HG03103 (cell line): ENCODE data around the gene SETD5.

Source experiments
- ATAC-seq: cut with Tn5 transposase; IDR thresholded peaks from one replicate; pipeline ENCODE4 v1.9.1; 2021; ENCODE audit warnings: low read depth; ENCODE audit not compliant: unreplicated experiment

SETD5 gene

GRCh38 chr3:9409981-9410854 lies 12.8 kb downstream of the SETD5 start:
- no peak for ATAC-seq

- no peak for ATAC-seq
Observed at GRCh38 chr3:9411302-9411701, 13.9 kb downstream of the SETD5 start.

- ATAC-seq: no peak
Observed at GRCh38 chr3:9412293-9412692, 14.9 kb downstream of the SETD5 start.

GRCh38 chr3:9414826-9415225 lies 17.4 kb downstream of the SETD5 start:
- no peak for ATAC-seq

- no peak for ATAC-seq
Observed at GRCh38 chr3:9415485-9416138, 18.2 kb downstream of the SETD5 start.

GRCh38 chr3:9416139-9416780 lies 18.8 kb downstream of the SETD5 start:
- no peak for ATAC-seq

GRCh38 chr3:9420850-9421549 lies 23.6 kb downstream of the SETD5 start:
- ATAC-seq: no peak

- no peak for ATAC-seq
Observed at GRCh38 chr3:9422712-9423424, 25.5 kb downstream of the SETD5 start.

GRCh38 chr3:9428411-9428810 lies 31.0 kb downstream of the SETD5 start:
- no peak for ATAC-seq

- ATAC-seq: no peak
Observed at GRCh38 chr3:9430733-9431132, 33.3 kb downstream of the SETD5 start.

- no peak for ATAC-seq
Observed at GRCh38 chr3:9433627-9434521, 36.5 kb downstream of the SETD5 start.

GRCh38 chr3:9435316-9435715 lies 37.9 kb downstream of the SETD5 start:
- ATAC-seq: no peak

- no peak for ATAC-seq
Observed at GRCh38 chr3:9439331-9439730, 41.9 kb downstream of the SETD5 start.

- no peak for ATAC-seq
Observed at GRCh38 chr3:9441501-9442221, 44.2 kb downstream of the SETD5 start.

- ATAC-seq: no peak
Observed at GRCh38 chr3:9448071-9448470, 50.7 kb downstream of the SETD5 start.

- ATAC-seq: no peak
Observed at GRCh38 chr3:9448643-9449042, 51.2 kb downstream of the SETD5 start.

- ATAC-seq: no peak
Observed at GRCh38 chr3:9450126-9450525, 52.7 kb downstream of the SETD5 start.

- ATAC-seq: no peak
Observed at GRCh38 chr3:9450991-9451390, 53.6 kb downstream of the SETD5 start.

GRCh38 chr3:9452417-9452816 lies 55.0 kb downstream of the SETD5 start:
- no peak for ATAC-seq
